Gastroesophageal sphincter (tissue), 3 donors: ENCODE measurements around the gene PRXL2B.

Experiments used
- CTCF ChIP-seq, 4 experiments: fragments of 200-600 bp in 2 of 4; fragments of 450-650 bp in 2 of 4; sonication (generic) in 1 of 4; IDR thresholded peaks; one replicate each; pipeline ENCODE4 v1.5.1; 2017 to 2019; ENCODE audit warnings: antibody characterized with exemption in 4 of 4, mild to moderate bottlenecking in 2 of 4, moderate library complexity in 2 of 4
- POLR2A ChIP-seq, 2 donors: fragments of 450-650 bp; IDR thresholded peaks; one replicate each; pipeline ENCODE4 v1.6.1; 2017; ENCODE audit warnings: antibody characterized with exemption in 2 of 2, mild to moderate bottlenecking in 2 of 2, moderate library complexity in 1 of 2

- no peak for TF ChIP-seq CTCF (IDR thresholded peaks at IDR 0.05)
- no peak for TF ChIP-seq POLR2A (IDR thresholded peaks at IDR 0.05)
These were observed 20.2 kb upstream of the PRXL2B start for GRCh38 chr1:2566101-2567045.
